Kasumi-1 (cell line): ENCODE data around the gene TSPAN17.

Source experiments
- DNase-seq, 2 experiments: peaks; one replicate each; lab custom pipeline; 2025; lab: John Stamatoyannopoulos, UW

TSPAN17 gene

DNA sequence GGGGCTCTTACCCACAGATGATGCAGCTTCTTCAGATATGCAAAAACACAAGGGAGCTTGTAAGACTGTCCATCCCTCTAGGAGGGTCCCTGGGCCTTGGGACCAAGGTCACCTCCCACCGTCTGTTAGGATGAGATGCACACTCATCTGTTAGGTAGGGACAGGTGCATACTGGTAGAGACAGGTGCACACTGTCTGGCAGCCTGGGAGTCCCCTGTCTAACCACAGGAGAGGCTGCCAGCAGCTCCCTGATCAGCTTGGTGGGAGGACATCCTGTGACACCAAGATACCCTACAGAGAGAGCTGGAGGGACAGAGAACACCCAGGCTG, 13.2 kb downstream of the TSPAN17 start:
- no peak for DNase-seq

DNA sequence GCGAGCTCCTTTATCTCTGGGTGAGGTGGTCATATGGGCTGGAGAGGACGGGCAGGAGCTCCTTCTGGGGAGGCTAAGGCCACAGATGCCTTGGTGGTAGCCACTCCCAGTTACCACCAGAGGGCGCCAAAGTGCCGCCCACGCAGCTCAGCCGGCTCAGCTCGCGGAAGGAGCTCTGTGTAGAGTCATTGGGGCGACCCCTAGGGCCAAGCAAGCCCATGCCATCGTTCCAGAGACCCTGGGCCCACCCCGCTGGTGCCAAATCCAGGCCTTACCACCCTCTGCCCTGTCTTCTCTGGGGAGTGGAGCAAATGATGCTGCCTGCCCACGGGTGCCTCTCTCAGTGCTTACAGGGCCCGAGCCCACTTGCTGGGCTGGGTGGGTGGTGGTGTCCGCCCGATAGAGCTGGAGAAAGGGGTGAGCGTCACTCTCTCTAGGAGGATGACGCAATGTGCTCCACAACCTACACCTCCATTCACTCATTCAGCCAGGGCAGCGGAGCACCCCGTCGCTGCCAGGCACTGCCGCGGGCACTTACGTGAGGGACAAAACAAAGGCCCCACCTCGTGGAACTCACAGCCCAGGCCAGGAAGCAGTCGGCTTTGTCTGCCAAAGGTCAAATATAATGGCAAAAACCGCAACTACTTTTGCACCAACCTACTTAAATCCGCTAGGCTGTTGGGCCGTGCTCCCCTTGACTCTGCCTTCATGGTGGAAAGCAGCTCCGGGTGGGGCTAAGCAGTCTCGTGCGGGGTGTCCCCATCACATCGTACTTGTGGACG, 13.8 kb downstream of the TSPAN17 start:
- peak; percentile 73 to 74 for DNase-seq

DNA sequence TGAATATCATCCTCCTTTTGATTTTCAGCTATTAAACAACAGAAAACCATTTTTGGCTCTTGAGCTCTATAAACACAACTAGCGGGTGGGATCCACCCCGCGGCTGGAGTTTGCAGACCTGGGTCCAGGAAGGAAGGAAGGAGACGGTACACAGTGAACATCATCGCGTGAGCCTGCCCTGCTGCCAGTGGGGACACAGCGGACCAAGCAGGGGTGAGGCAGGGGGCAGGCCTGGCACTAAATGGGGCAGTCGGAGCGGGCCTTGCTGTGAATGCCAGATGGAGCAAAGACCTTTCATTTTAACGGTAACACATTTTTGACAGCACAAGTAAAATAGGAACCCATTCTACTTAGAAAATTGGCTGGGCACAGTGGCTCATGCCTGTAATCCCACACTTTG, 14.4 kb downstream of the TSPAN17 start:
- DNase-seq = no peak

DNA sequence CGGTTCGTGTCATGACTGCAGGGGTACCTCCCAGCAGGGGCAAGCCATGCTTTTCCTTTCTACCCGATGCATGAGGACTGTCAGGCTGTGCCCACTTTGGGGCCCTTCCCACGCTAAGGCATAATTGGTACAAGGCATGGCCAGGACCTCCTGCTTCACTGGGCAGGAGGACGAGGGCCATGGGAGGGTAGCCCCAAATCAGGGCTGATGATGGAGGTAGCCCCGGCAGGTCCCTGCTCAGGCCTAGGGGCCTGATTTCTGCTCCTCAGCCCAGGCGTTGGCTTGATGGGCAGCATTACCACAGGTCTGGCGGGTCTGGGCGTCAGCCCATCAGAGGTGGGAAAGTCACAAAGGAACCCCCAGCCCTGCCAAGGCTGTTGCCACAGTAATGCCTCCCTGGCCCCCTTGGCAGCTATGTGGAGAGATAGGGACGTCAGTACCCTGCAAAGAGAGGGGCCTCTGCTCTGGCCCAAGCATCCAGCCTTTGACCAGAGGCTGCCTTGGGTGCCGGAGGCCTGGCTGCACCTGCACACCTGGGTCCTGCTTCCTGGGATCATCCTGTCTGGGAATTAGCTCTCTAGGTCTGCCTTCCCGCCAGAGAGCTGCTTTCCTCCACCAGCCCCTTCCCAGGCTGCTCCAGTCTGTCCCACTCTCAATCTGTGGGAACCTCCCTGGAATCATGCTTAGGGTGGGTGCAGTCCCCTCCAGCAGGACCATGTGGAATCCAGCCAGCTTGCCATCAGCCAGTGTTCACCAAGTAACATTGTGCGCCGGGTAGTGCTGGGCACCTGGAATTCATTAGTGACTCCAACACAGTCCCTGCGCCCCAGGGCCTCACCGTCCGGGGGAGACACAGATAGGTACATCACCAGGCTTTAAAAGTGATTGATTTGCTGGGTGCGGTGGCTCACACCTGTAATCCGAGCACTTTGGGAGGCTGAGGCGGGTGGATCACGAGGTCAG, 15.4 kb downstream of the TSPAN17 start:
- DNase-seq = no peak

DNA sequence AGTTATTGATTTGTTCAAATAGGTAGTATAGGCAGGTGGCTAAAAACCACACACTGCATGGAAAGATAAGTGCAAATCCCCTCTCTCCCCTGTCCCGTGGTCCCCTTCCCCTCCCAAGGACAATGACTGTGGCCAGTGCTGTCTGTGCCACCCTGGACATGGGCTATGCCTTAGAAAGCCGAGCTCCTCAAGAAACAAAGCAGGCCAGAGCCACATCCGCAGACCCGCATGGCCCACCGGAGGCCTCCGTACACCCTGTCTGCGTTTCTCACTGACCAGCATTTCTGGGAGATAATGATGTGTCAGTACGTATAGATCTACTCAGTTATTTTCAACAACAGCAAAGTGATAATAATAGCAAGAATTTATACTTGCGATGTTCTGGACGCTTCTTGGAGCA, 16.3 kb downstream of the TSPAN17 start:
- no peak for DNase-seq

DNA sequence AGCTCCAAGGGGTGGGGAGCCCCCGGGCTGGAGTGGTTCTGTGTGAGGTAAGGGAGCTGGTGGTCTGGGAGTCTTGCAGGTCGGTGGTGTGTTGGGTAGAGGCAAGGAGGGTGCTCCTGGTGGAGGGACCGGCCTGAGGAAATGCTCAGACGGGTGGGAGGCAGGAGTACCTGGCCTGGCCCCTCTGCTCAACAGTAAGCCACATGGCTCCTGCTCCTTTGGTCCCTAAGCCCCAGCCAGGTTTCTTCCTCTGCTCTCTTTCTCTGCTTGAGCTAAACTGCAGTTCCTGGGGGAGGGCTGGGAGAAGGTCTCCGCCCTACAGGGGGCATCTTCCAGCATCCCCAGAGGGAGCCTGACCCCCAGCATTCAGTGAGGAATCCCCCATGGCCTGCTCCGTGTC, 17.2 kb downstream of the TSPAN17 start:
- DNase-seq = no peak

DNA sequence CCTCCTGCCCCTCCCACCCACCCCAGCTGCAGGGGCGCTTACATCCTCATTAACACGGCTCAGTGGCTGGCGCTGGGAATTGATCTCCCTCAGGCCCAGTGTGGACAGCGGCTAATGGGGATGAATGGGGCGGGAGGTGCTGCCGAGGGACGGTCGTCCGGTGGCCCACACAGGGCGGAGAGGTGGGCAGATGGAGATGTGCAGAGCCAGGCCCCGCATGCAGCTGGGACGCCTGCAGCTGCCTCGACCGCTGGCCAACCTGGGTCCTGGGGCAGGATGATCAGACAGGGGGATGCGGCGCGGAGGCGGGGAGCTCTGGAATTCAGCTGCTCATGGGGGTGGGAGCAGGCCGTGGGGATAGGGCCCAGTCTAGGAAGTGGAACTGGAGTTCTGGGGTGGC, 17.6 kb downstream of the TSPAN17 start:
- no peak for DNase-seq

DNA sequence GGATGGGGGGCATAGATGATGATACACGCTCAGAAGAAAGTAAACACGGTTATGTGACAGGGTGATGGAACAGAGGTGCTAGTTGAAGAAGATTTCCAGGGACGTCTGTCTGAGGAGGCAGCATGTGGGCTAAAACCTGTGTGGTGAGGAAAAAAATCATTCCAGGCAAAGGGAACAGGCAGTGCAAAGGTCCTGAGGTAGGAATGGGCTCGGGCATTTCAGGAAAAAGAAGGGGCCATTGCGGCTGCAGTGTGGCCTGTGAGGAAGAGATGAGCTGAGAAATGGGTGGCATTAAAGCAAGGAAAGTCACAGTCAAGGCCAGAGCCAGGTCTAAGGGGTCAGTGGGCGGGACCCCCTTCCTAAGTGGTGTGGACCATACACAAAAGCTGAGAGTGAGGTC, 18.2 kb downstream of the TSPAN17 start:
- DNase-seq = no peak

DNA sequence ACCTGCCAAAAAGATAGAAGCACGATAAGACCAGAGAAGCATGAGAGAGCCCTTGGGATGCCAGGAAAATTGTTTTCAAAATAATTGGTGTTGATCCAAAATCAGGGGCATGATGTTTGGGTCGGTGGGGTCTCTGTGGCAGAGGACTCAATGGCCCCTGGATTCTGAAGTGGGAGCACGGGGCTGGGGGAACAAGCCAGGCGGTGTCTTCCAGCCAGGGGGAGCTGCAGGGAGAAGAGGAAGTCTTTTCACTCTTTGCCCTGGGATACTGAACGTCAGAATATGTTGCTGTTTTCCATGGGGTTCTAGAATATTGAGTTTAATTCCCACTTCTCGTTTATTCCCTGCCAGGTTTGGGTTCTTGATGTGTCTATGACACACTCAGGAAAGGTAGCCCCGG, 20.4 kb downstream of the TSPAN17 start:
- DNase-seq = peak; percentile 1 to 15

DNA sequence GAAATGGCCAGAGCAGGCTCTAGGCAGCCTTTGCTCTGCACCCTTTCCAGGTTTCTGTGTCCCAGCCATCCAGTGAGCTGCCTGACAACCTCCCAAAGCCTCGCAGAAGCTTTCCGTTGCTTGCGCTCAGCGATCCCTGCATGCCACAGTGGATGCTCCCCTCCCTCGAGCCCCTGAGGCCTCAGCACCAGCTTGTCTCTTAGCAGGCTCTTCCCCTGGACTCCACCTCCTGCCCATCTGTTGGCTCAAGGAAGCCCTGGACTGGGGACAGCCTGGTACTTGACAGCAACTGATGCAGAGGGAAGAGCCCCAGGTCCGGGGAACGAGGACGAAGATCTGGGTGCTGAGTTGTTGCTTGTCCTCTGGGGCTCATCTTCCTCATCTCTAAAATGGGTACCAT, 23.2 kb downstream of the TSPAN17 start:
- DNase-seq = no peak

DNA sequence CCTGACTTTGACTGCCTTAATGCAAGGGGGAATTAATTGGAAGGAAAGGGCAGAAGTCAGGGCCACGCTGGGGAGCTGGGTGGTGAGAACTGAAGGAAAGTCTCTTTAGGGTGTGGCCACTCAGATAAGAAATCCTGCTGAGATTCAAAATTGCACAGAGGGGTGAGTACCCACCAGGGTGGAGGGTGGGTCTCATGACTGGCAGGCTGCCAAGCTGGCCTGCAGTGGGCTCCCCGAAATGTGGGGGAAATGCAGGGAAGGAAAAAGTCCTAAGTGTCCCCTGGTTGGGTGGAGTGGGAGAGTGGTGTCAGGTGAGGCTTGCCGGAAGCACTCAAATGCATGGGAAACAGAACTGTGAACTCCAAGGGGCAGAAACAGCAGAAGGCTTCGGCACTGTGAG, 24.1 kb downstream of the TSPAN17 start:
- DNase-seq = no peak

DNA sequence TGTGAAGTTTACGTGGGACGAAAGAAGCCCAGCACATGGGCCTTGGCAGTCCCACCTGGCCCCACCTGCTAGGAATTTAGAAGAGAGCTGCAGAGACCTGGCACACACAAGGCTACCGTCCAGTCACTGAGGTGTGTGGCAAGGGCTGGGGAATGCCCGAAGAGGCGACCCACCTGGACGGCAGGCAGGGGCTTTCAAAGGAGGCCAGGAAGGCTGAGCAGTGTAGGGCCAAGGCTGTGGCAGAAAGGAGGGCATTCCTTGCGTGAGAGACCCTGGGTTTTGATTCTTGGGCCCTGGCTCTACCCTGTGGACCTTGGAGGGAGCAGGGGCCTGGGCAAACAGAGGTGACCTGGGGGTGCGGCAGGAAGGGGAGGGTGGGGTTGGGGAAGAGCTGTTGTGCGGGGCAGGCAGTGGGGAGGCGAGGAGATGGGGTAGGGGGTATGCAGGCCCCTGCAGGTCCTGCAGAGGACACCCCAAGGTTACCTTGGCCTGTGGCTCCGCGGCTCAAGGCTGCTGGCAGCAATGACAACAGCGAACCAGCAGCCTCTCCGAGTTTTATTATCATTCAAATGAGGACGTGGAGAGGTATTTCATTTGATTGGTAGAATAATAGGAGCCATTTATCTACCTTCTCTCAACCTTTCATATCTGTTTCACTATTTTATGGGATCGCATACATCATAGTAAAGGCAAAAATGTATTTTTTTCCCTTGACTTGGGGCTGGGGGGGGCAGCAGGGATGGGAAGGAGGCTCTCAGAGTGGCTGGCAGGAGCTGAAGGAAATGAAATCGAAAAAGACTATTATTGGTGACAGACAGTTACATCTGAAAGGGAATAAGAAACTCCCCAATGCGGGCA, 24.8 kb downstream of the TSPAN17 start:
- no peak for DNase-seq

DNA sequence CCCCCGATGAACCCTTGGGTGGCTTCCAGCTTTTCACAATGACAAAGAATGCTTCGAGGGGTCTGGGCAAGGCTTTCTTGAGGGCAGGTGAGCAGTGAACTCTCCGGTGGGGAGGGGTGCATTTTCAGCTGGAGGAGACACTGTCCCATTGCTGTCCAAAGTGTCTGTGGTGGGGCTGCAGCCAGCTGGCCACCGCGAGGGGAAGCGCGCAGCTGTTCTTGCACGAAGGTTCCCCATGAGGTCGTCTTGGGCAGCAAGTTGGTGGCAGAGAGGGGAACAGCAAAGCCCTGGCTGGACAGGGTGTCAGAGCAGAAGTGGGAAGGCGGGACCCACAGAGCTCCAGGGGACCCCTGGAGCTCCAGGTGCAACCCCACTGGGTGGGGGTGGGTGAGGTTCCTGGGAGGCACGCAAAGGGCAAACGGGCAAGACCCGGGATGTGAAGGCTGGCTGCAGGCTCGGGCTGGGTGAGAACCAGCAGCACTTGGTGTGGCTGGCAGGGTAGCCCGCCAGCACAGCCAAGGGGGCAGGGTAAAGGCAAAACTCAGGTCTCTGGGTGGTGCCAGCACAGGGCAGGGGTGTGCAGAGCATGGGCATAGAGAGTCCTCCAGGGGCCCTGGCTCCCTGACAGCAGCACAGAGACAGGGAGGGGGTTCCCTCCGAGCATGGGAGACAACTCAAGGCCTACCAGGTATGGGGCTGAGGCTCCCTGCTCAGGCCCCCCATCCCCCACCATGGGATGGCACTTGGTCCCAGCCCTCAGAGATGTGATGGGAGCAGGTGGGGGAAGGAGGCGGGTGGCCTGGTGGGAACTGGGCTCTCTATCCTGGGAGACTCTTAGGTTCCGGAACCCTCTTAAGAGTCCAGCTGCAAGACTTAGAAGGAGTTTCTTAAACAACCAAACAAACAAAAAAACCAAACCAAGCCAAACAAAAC, 26.6 kb downstream of the TSPAN17 start:
- no peak for DNase-seq

DNA sequence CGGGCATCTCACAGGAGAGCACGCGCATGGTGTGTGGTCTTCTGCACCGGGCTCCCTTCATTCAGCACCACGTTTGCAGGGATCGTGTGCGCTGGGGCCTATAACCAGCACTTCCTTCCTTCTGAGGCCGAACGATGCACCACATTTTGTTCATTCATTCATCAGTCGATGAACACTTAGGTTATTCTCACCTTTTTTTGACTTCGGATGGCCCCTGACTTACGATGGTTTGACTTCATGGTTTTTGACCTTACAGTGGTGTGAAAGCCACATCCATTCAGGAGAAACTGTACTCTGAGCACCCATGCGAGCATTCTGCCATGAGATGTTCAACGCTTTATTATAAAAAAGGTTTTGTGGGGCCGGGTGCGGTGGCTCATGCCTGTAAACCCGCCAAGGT, 27.5 kb downstream of the TSPAN17 start:
- DNase-seq = no peak

DNA sequence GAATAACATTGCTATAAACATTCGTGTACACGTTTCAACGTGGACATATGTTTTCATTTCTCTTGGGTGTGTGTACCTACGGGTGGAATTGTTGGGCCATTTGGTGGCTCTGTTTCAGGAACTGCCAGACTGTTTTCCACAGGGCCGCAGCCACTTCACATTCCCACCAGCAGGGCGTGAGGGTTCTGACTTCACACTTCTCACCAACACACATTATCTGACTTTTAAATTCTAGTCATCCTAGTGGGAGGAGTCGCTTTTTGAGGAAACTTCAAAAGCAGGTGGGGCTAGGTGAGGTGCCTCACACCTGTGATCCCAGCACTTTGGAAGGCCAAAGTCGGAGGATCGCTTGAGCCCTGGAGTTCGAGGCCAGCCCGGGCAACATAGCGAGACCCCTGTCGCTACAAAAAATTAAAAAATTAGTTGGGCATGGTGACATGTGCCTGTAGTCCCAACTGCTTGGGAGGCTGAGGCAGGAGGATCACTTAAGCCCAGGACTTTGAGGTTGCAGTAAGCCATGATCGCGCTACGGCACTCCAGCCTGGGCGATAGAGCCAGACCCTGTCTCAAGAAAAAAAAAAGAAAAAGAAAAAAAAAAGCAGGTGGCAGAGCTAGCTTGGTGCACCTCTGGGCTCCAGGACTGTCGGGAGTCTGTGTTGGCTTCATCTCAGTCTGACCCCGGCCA, 28.5 kb downstream of the TSPAN17 start:
- DNase-seq = peak; percentile 5 to 32

DNA sequence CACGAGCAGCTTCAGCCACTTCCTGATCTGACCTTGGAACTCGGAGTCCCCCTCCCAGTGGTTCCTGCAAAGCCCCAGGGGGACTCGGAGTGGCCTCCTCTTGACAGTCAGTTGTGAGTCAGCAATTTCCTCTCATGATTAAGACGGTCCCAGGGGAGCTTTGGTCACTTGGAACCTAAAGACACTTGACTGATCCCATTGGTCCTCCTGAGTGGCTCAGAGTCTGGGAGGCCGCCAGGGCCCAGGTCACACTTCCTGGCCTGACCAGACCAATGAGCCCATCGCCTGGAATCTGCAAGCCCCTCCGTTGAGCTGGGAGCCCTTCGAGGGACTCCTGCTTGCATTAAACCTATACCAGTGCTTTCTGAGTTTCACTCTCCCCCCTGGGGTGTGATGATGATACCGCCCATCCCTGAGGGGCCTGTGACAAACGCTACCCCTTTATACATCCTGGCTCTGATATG, 29.1 kb downstream of the TSPAN17 start:
- DNase-seq = no peak

DNA sequence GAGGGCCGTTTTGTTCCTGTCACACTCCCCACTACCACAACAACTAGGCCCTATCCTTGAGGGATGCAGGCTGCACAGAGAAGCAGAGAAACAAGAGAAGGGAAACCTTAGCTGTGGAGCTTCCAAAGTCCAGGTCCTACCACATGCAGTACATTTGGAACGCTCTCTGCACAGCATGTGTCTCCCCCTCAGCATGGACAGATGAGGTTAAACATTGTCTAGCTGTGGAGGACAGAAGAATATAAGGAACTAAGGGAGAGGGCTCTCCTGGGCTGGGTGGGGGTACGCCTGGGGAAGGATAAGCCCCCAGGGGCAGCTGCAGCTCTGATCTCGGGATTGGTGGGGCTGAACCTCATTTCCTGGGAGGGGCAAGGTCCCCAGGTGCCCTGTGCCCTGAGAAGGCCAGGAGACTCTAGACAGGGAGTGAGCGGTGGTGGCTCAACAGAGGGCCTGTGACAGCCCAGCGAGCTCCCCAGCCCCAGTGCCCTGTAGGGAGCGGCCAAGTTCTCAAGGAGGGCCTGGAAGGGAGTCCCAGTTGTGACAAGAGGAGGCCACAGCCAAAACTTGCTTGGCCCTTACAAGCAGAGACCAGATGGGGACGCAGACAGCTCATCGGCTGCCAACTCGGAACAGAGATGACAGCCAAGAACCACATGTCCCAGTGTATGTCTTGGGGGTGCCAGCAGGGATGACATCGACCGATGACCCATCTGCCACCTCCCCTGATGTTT, 30.1 kb downstream of the TSPAN17 start:
- DNase-seq = no peak

DNA sequence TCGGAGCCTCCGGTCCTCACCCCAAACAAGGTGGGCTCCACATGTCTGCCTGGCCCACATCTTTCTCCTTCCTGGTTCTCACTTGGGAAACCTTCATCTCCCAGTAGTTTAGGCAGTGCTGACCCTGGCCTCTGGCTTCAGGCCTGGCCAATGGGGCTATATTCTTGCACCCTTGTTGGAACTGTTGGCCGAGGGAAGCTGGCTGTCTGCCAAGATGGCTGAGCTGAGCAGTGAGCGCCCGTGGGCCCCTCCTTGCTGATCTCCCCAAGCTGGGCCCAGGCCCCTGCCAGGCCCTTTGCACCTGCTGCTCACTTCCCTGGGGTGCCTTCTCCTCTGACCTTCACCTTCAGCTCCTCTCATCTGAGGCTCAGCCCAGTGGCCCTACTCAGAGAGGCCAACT, 31.3 kb downstream of the TSPAN17 start:
- DNase-seq = no peak

DNA sequence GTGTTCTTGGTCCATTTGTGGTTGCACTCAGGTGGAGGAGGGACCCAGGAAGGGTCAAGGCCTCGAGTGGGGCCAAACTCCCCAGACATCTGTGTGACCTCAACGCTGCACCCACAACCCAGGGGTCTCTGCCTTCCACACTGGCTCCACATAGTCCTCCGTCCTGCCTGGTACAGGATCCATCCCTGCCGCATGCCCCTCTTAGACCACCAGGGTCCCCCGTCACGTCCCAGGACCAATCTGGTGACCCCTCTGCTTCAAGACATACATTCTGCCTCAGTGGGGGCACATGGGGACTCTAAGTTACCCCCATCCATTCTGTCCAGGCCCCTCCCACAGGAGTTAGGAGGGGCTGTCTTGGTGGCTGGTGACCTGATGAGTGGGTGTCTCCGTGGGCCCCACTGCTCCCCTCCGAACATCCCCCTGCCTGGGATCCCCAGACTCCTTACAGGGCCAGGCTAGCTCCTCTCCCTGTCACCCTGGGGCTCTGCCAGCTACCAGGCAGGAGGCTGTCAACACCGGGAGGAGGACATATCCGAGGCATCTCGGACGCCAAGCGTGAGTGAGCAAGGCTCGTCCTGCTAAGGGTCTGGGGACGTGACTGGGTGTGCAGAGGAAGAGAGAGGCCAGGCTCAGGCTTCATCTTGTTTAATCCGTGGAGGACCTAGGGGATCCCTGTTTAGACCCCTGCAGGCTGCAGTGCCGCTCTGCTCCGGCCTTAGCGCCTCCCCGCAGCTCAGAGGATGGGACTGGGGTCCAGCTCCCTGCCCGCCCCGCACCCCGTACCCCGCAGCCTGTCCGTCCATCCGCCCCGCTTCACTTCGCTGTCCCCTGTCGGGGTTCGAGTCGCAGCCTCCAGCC, 32.3 kb downstream of the TSPAN17 start:
- DNase-seq = no peak
